ENCODE results near the gene PHETA1.

Gene PHETA1, protein sequence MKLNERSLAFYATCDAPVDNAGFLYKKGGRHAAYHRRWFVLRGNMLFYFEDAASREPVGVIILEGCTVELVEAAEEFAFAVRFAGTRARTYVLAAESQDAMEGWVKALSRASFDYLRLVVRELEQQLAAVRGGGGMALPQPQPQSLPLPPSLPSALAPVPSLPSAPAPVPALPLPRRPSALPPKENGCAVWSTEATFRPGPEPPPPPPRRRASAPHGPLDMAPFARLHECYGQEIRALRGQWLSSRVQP

DNA sequence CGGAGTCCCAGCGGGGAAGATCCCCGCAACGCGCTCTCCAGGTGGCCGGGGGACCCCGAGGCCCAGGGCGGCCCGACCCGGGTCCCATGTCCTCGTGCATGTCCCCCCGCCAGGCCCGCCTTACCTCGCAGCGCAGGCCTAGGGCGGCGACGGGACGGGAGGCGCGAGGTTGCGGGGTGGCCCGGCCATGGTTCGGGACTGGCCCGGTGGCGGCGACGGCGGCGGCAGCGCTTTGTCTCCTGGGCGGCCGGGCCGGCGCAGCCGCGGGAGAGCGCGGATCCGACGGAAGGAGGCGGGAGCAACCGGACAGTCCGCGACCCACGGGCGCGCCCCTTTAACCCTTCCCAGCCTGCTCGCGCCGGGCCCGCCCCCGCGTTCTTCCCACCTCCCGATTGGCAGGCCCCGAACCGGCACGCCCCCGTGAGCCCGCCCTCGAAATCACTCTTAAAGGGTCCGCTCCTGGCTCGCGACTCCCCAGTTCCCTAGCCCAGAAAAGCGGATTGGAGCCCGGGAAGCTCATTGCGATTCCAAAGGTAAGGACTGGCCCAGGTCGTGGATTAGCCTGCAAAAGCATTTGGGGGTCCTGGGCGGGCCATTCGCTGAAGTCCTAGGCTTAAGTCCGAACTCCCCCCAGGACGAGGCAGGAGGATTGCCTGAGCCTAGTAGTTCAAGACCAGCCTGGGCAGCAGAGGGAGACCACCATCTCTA is at the start of gene PHETA1:
PHETA1 (minus strand) TSS at position 308 of the 708 bp plus-strand sequence. CDS start 5,668 bp downstream, outside the sequence.
- DNase-seq (ENCODE audit: low read depth in 2 of 2): peak; percentile 56 to 60

DNA sequence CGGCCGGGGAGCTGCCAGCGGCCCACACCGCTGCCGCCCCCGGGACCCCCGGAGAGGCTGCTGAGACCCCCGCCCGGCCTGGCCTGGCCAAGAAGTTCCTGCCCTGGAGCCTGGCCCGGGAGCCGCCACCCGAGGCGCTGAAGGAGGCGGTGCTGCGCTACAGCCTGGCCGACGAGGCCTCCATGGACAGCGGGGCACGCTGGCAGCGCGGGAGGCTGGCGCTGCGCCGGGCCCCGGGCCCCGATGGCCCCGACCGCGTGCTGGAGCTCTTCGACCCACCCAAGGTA is 49.6 kb upstream of the PHETA1 start:
- DNase-seq (ENCODE audit: low read depth in 2 of 2): no peak

DNA sequence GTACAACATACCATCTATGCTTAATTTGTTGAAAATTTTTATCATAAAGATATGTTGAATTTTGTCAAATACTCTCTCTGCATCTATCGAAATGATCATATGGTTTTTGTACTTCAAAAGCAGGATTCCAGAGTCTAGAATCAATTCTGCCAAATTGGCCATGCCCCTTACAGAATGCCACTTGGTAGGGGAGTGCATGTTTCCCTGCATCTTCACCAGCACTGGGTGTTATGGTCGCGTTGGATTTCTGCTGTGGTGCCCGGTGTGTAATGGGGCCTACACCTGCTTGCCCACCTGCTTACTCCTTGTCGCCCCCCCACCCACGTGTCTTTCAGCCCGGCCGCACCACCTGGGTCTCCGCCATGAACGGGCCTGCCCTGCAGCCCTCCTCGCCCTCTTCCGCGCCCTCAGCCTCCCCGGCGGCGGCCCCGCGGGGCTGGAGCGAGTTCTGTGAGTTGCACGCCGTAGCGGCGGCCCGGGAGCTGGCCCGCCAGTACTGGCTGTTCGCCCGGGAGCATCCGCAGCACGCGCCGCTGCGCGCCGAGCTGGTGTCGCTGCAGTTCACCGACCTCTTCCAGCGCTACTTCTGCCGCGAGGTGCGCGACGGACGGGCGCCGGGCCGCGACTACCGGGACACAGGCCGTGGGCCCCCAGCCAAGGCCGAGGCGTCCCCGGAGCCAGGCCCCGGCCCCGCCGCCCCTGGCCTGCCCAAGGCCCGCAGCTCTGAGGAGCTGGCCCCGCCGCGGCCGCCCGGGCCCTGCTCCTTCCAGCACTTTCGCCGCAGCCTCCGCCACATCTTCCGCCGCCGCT is 49.1 kb upstream of the PHETA1 start:
- no peak for DNase-seq (ENCODE audit: low read depth in 2 of 2)

DNA sequence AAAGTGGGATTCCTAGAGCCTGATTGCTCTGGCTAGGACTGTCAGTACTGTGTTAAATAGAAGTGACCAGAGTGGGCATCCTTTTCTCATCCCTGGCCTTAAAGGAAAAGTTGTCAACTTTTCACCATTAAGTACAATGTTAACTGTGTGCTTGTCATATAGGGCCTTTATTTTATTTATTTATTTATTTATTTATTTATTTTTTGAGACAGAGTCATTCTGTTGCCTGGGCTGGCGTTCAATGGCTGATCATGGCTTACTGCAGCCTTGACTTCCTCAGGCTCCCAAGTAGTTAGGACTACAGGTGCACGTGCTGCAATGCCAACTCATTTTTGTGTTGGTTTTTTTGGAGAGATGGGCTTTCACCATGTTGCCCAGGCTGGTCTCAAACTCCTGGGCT is 48.4 kb upstream of the PHETA1 start:
- DNase-seq (ENCODE audit: low read depth in 2 of 2): no peak

DNA sequence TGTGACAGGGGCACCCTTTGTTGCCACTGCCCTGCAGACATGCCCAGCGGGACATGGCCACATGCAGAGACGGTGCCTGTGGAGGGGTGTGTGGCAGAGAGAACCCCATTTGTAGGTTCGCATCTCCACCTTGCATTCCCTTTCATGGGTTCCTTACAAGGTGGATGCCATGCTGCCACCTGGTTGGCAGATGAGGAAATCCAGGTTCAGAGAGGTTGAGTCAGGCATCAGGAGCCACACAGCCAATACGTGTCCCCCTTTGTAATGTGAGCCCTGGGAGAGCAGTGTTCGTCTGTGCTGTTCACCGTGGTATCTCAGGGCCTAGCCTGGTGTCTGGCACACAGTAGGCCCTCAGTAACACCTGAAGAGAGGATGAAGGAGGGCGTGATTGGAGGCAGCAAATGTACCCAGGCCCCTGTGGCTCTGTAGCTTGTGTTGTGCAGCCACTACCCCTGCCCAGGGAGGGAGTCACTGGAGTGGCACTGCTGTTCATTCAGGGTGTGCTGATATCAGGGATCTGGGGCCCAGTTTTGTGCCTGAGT is 45.9 kb upstream of the PHETA1 start:
- DNase-seq (ENCODE audit: low read depth in 2 of 2): no peak

DNA sequence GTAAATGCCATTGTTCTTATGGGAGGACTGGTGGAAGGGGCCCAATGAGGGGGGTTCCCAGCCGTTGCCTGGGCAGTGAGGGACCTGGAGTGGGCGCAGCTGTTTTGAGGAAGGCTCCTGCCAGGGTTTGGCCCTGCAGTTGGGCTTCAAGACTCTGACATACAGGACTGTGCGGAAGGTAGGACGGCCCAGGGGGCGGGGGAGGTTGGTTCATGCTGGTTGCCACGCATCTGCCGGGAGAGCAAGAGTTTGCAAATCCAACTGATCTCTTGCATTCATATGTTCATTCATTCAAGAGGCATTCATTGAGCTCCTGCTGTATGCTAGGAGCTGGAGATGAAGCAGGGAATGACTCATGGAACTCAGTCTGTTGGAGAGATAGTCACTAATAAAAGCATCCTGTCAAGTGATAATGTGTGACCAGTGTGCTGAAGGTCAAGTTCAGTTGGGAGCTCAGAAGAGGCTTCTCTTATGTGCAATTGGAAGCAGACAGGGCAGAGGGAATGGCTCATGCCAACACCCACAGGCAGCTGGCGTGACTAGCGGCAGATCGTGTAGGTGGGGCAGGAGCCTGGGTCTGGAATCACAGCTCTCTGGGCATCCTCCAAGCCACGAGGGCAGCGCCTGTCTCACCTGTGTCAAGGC is 44.7 kb upstream of the PHETA1 start:
- DNase-seq (ENCODE audit: low read depth in 2 of 2): no peak

DNA sequence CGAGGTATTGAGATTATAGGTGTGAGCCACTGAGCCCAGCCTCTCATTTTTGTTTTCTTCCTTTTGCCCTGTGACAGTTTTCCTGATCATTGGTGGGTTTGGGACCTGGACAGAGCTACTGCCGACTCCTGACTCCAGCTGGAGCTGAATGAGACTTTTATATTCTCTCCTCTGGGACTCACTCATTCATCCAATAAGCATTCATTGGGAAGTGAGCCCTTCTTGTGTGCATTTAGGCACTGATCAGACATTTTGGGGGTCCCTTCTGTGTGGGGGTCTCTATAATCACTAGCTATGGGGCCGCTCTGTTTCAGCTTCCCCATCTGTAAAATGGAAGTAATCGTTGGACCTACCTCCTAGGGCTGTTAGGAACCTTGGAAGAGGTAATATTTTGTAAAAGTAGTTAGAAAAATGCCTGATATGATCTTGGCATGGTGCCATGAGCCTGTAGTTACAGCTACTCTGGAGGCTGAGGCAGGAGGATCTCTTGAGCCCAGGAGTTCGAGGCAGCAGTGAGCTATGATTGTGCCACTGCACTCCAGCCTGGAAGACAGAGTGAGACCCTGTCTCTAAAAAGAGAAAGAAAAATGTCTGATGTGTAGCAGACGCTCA is 44.0 kb upstream of the PHETA1 start:
- no peak for DNase-seq (ENCODE audit: low read depth in 2 of 2)

DNA sequence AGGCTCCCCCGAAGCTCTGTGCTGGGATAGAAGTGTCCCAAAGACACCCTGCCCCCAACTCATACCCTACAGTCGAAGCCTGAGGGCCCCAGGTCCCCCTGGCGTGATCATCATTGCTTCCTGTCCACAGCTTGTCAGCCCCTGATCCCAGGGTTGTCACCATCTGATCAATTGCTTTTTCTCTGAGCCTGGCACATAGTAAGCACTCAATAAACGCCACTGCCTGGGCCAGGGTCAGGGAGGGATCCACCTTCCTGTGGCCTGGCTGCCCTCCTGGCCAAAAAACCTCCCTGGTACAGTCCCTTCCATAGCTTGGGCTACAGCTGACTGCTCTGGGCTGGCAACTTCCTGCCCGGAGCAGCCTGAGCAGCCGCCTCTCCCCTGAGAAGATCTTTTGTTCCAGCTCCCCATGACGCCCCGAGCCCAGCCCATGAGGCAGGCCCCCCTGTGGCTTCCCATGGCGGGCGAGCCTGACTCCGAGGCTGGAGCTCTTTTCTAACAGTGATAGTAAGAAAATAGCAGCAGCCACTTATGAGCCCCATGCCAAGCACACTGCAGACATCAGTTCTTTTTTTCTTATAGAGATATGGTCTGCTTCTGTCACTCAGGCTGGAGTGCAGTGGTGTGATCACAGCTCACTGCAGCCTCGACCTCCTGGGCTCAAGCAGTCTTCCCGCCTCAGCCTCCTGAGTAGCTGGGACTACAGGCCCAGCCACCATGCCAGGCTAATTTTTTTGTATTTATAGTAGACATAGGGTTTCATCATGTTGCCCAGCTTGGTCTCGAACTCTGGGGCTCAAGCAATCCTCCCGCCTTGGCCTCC is 43.3 kb upstream of the PHETA1 start:
- no peak for DNase-seq (ENCODE audit: low read depth in 2 of 2)

DNA sequence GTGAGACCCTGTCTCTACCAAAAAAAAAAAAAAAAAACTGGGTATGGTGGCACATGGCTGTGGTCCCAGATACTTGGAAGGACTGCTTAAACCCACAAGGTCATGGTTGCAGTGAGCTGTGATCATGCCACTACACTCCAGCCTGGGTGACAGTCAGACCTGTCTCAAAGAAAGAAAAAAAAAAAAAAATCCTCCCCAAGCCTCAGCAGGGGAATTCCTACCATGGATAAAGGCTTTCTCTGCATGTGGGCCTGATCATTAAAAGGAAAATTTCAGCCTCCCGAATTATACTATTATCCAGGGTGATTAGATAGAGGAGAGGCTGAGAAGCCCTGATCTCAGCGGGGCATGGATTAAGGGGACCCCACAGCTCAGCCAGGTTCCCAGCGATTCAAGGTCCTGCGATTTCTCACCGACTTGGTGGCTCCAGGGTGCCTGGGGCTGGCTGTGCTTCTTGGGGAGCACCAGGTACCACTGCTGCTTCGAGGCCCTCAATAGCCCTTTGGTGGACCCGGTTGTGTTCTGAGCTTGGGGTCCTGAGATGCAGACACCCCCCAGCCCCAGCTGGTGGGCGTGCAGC is 42.4 kb upstream of the PHETA1 start:
- no peak for DNase-seq (ENCODE audit: low read depth in 2 of 2)

DNA sequence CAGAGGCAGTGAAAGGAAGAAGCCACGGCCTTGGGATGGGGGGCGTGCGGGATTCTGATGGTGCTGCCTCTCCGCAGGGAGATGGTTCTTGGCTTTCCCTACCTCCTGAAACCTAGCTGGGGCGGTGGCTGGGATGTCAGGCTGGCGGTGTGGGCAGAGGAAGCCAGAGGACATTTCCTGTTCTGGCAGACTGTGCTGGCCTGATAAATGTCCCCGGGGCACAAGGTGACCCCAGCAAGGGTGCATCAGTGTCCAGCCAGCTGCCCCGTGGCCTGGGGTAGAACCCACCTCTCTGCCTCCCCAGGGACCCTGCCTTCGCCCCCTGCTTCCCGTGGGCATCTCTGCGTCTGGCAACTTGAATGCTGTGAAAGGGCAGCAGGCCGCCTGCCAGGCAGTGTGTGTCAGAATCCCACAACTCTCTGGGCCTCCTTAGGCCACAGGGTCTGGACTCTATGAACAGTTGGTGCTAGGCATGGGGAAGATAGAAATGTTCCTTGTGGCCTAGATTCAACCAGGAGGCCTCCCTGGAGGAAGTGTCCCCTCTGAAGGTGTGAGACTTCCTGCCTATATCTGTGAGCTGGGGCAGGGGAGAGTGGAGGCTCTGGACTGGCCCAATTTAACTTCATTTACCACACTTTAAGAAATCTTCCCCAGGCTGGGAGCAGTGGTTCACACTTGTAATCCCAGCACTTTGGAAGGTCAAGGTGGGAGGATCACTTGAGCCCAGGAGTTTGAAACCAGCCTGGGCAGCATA is 41.7 kb upstream of the PHETA1 start:
- DNase-seq (ENCODE audit: low read depth in 2 of 2): no peak

DNA sequence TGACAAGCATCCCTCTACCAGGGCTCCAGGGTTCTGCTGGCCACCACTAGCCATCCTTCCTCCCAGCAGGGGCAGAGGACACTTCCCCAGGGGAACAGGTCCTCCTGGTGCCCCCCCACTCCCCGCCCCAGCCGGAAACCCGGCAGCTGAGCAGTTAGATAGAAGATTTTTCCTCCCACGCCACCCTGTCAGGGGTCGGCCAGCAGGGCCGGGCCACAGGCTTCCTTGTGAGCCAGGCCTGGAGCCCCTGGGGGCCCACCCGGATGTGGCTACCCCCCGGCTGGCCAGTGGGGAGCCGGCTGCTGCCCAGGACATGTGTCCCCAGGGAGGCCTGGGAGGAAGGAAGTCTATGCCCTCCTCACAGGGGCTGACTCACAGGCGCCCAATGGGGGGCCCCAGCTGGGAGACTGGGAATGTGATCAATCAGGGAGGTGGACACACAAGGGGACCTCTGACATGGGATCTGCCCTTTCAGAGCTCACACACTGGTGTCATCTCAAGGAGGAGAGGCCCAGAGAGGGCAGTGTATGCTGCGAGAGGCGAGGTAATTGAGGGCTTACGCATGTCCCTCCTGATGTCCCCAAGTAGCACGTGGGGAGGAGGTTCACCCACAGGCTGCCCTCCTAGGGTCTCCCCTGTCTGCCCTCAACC is 41.0 kb upstream of the PHETA1 start:
- no peak for DNase-seq (ENCODE audit: low read depth in 2 of 2)

DNA sequence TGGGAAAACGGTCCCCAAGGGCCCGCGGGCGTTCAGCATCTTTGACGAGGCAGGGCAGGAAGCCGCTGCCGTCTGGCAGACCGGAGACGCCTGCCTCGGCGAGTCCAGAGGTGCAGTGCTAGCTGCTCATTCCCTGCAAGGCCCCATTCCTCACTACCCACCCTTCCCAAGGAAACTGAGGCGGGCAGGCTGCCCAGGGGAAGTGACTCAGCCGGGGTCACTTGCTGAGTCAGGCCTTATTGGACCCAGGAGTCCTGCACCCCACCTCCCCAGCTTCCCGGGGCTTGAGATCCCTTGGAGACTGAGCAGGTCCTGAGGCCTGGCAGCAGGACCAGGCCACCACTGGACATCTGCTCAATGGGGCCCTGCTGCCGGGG is 40.5 kb upstream of the PHETA1 start:
- DNase-seq (ENCODE audit: low read depth in 2 of 2): no peak

DNA sequence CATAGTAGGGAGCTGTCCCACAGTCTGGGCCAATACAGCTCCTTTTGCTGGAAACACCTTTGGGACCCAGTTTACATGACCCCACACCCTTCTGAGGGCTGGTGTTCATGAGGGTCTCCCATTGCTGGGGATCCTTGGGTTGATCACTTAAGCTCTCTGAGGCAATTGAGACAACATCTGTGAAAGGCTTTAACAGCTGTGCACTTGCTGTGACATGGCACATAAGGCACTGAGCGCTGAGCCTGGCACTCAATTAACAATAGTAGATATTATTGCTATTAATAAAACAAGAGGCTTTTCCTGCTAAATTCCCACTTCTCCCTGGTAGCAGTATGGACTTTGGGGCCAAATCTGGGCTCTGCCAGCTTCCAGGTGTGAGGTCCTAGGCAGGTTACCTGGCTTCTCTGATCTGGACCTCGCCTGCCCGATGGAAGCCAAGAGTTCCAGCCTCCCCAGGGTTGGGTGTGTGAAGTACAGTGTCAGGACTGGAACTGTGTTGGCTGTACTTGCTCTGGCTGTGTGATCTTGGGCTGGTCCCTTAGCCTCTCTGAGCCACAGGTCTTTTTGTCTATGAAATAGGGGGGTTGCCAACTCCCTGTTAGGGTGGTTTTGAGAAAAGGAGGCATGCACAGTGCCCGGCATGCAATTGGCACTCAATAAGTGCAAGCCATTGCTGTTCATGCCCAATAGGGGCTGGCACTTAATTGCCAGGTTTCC is 39.9 kb upstream of the PHETA1 start:
- no peak for DNase-seq (ENCODE audit: low read depth in 2 of 2)

DNA sequence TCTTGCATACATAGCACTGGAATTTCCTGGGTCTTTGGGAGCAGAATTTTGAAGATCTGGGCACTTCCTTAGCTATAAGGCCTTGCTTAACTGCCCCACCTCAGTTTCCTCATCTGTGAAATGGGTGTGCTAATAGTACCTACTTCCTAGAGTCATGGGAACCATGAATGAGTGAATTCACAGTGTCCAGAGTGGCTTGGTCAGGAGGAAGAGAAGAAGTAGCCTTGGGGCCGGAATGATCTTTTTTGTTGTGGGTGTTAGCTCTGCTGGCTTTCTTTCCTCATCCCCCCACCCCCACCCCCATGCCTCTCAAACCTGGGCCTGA is 39.2 kb upstream of the PHETA1 start:
- DNase-seq (ENCODE audit: low read depth in 2 of 2): no peak

DNA sequence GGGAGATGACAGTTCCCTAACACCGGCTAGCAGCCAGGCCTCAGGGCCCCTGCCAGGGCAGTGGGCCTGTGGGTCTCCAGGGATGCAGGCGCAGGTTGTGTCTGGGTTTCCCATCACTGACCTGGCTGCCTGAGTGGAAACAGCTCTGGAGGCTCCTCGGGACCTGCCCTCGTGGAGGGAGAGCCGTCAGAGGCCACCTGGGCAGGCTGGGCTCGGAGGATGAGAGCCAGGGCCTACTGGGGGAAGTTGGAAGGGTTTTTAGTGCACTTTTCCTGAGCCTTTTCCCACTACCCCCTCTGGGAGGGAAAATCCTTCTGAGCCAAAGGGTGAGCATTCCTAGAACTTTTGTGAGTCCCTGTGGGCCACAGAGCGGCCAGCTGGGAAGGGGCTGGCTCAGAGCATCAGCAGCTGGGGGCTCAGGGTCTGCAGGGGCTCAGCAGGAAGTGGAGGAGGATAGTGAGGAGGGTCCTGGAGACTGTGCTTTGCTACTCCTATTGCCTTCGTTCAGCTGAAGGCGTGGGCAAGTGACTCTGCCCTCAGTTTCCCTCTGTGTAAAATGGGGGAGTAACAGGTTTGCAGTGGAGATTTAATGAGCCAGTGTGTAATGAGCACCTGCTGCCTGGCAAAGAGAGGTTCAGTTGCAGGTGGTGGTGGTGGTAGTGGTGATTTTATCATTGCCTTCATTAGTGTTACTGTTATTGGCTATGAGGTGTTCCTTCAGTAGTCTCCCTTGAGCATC is 38.7 kb upstream of the PHETA1 start:
- DNase-seq (ENCODE audit: low read depth in 2 of 2): no peak

DNA sequence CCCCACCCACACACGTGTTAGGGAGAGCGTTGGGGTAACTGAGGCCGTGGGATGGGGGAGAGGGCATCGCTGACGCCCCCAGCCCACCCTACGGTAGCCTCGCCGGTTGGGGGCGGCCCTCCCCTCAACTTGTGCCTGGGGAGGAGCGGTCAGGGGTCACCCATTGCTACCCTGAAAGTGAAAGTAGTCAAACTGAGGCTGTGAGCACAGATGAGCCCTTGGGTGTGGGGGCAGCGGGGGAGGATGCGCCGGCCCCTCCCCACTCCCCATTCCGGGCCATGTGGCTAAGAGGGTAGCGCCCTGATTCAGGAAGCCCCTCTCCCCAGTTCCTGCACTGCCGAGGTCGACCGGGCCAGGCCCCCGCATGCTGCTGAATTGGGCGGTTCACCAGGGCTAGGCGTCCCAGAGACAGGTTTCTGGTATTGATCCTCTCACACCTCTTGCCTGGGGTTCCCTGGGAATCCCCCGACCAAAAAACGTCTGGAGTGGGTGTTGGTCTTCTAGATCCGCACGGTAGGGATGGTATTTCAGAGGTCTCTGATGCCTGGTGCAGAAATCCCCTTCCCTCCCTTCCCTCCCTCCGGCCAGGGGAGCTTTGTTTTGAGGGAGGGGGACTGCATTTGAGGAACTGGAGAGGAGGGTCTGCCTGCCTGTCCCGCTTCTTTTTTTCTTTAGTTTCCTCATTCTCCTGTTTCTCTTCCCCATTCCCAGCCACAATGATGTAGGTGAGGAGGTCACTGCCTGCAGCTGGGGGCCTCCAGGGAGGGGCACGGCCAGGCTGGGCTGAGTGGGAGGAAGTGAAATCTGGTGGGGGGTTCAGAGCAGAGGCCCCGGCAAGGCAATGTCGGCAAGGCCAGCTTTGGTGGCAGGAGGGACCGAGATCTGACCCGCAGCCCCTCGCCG is 37.8 kb upstream of the PHETA1 start:
- DNase-seq (ENCODE audit: low read depth in 2 of 2): peak; percentile 39 to 43

DNA sequence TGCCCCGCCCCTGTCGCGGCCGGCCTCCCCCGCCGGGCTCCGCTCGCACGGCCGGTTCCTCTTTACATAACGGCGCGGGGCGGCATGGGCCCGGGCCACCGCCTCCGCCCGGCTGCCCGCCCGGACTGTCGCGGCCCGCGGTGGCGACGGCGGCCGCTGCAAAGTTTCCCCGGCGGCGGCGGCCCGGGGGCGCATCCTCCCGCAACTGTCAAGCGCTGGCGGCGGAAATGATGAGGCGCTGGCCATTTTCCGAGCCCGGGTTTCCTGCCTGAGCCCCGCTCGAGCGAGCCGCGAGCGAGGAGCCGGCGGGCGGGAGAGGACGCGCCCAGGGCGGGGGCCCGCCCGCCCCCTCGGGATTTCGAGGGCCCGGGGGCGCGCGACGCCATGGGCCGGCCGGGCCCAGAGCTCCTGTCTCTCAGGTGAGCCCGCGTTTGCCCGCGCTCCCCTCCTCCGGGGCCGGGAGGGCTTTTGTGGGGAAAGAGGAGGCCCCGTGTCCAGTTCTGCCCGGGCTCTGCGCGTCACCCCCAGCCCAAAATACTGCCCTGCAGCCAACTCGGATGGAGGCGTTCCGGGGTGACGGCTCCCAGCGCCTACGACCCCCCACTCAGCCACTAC is 37.1 kb upstream of the PHETA1 start, which contains the start of gene SH2B3:
SH2B3 (plus strand) TSS at position 65 of the 615 bp plus-strand sequence. CDS start 12,223 bp downstream, outside the sequence.
- DNase-seq (ENCODE audit: low read depth in 2 of 2): peak in 1 of 2 donors; percentile 61
